NOMO-1 (cell line): ENCODE measurements around the gene VWCE.
"Not testable (repeated sequence)": the region's sequence is repeated elsewhere in the genome, so short reads cannot be mapped to it uniquely, and the experiment has no call there.

Source experiments
- DNase-seq, 2 experiments: peaks; one replicate each; lab custom pipeline; 2025; ENCODE audit not compliant: unreplicated experiment in 2 of 2; lab: John Stamatoyannopoulos, UW

VWCE gene

GRCh38 chr11:61222047-61222446 is 73.1 kb downstream of the VWCE start, which contains the start of gene PGA4:
Gene PGA4 (plus strand): TSS chr11:61222347. CDS start chr11:61222401, 54 bp downstream.
- DNase-seq: not testable (repeated sequence)

GRCh38 chr11:61219016-61219415 is 76.1 kb downstream of the VWCE start:
- DNase-seq: not testable (repeated sequence)

- DNase-seq: not testable (repeated sequence)
Measured at GRCh38 chr11:61218306-61218705, 76.8 kb downstream of the VWCE start.

GRCh38 chr11:61213711-61214324 is 81.3 kb downstream of the VWCE start:
- DNase-seq: not testable (repeated sequence)

- DNase-seq: not testable (repeated sequence)
Measured at GRCh38 chr11:61212202-61212601, 82.9 kb downstream of the VWCE start.

- DNase-seq: not testable (repeated sequence)
Measured at GRCh38 chr11:61211327-61211952, 83.7 kb downstream of the VWCE start.

- DNase-seq: not testable (repeated sequence)
Measured at GRCh38 chr11:61210629-61211028, 84.5 kb downstream of the VWCE start.
